Cardiac muscle cell (in vitro differentiated cells and primary cell): Measurements from ENCODE around the gene UPK1B. TPM values are rescaled to one million over a fixed set of nuclear protein-coding genes. Genes with fewer than 3 reads are reported as not detected.
"Not testable (repeated sequence)": the region's sequence is repeated elsewhere in the genome, so short reads cannot be mapped to it uniquely, and the experiment has no call there.

Source experiments
- DNase-seq, 2 donors: peaks; one replicate each; pipeline versions ENCODE4 v3.0.0 to v3.0.0-alpha.2; 2010 to 2017; ENCODE audit warnings: low read depth in 1 of 2, low spot score in 1 of 2
- H3K27ac ChIP-seq: fragments of 200-600 bp; sonication (generic); 2 replicates; pipeline ENCODE4 v1.5.1; 2016
- H3K27me3 ChIP-seq: fragments of 200-600 bp; sonication (generic); 2 replicates; pipeline ENCODE4 v1.6.0; 2016; ENCODE audit warnings: control low read depth
- H3K36me3 ChIP-seq: fragments of 200-600 bp; sonication (generic); 2 replicates; pipeline ENCODE4 v1.5.1; 2016; ENCODE audit warnings: control low read depth
- H3K4me1 ChIP-seq: fragments of 200-600 bp; sonication (generic); 2 replicates; pipeline ENCODE4 v1.8.1; 2017; ENCODE audit warnings: low read depth, mild to moderate bottlenecking, mixed run types
- H3K4me3 ChIP-seq: fragments of 200-600 bp; sonication (generic); 2 replicates; pipeline ENCODE4 v1.5.1; 2016; ENCODE audit warnings: mild to moderate bottlenecking
- H3K9me3 ChIP-seq: fragments of 200-600 bp; sonication (generic); 2 replicates; pipeline ENCODE4 v1.5.1; 2017; ENCODE audit warnings: low read depth, mild to moderate bottlenecking, control low read depth
- CTCF ChIP-seq: IDR thresholded peaks from 2 replicates; pipeline ENCODE4 v1.5.1; 2012; ENCODE audit warnings: low read depth, mild to moderate bottlenecking, low read length
- polyA plus RNA-seq: library from polyadenylated mRNA; unstranded; fragments of >200 nt; fragmentation: Nextera tagmentation; extraction: Ambion mirVana; gene quantifications from 2 replicates; pipeline ENCODE4 v1.2.1, GENCODE V29; 2016
- total RNA-seq: library from RNA; depleted of rRNA; stranded (reverse); fragments of >200 nt; gene quantifications from 2 replicates; pipeline ENCODE4 v1.2.3, GENCODE V29; 2016

UPK1B gene
- total and polyA plus RNA-seq, 2 experiments from 2014 or later = 0.70 TPM; not detected in 1

GRCh38 chr3:119149484-119149883 is 23.9 kb upstream of the UPK1B start:
- H3K27me3 ChIP-seq = no peaks in the 10 kb centered on the region
- no peaks in the 10 kb centered on the region for H3K36me3 ChIP-seq
- H3K4me3 ChIP-seq = no peak overlapping the region
- H3K4me1 ChIP-seq = peaks cover 4% of the 10 kb centered on the region
- H3K27ac ChIP-seq = no peak overlapping the region
- peak in 1 of 2 donors; percentile 61 for DNase-seq
- TF ChIP-seq CTCF = no peak
- H3K9me3 ChIP-seq = no peaks in the 10 kb centered on the region

DNA sequence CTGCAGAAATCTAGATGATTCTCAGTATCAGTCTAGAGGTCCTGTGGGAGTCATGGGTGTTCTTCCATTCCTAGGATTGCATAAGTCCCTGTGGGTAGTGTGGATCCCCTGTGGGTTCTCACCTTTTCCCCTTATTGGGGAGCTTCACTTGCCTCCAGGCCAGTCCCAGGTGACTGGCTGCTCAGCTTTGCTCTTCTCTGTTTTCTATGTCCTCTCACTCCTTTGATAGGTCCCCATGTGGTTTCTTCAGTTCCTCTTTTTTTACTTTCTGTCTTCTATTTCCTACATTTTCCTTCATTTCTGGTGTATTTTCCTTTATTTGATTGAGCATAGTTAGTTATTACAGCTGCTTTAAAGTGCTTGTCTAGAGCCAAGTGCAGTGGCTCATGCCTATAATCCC is 16.5 kb upstream of the UPK1B start:
- Histone ChIP-seq H3K27ac (no peak overlapping the region), H3K27me3 (no peaks in the 10 kb centered on the region), H3K4me1 (no peaks in the 10 kb centered on the region), H3K4me3 (no peak overlapping the region), H3K36me3 (no peaks in the 10 kb centered on the region), H3K9me3 (no peaks in the 10 kb centered on the region)
- TF ChIP-seq CTCF = no peak
- no peak for DNase-seq

- no peak for TF ChIP-seq CTCF
- no peaks in the 10 kb centered on the region for H3K27me3 ChIP-seq
- no peak overlapping the region for H3K27ac ChIP-seq
- H3K4me3 ChIP-seq = no peak overlapping the region
- H3K36me3 ChIP-seq = no peaks in the 10 kb centered on the region
- H3K4me1 ChIP-seq = no peaks in the 10 kb centered on the region
- DNase-seq = no peak
- no peaks in the 10 kb centered on the region for H3K9me3 ChIP-seq
These were observed 15.4 kb upstream of the UPK1B start for GRCh38 chr3:119157971-119158370.

DNA sequence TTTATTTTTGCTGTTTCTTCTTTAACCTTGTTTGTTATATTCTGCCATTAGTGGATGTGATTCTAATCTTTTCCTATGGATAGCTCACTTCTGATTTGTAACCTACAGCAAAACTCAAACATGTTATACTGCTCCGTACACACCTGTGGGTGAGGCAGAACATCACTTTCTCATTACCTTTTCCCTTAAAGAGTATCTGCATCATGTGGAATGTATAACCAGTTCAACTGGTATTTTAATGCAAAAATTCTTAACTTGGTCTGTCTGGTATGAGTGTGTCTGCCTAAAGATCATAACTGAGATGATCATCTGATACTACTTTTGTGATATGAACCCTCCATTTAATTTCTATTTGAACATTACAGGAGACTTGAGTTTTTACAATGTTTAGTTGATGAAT is 13.0 kb upstream of the UPK1B start:
- no peaks in the 10 kb centered on the region for H3K4me1 ChIP-seq
- TF ChIP-seq CTCF = no peak
- H3K27ac ChIP-seq = no peak overlapping the region
- H3K9me3 ChIP-seq = no peaks in the 10 kb centered on the region
- no peaks in the 10 kb centered on the region for H3K27me3 ChIP-seq
- no peaks in the 10 kb centered on the region for H3K36me3 ChIP-seq
- DNase-seq = no peak
- no peak overlapping the region for H3K4me3 ChIP-seq

DNA sequence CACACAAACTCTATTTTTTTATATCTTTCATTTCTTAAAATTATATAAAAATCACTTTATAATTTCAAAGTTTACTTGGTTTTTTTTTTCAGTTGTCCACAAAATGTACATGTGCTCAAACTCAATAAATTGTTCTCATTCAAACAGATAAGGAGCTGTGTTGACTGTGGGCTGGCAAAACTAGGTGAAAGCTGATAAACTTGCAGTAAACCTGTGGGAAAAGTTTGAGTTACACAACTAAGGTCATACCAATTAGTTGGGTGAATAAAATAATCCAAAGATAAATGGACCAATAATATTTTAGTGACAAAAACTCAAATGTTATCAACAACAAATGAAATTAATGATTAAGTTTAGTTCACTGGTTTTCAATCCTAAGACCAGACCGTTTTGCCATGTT is 12.6 kb upstream of the UPK1B start:
- DNase-seq = no peak
- H3K27me3 ChIP-seq = no peaks in the 10 kb centered on the region
- TF ChIP-seq CTCF = no peak
- no peaks in the 10 kb centered on the region for H3K9me3 ChIP-seq
- H3K4me1 ChIP-seq = no peaks in the 10 kb centered on the region
- no peak overlapping the region for H3K4me3 ChIP-seq
- H3K36me3 ChIP-seq = no peaks in the 10 kb centered on the region
- no peak overlapping the region for H3K27ac ChIP-seq

GRCh38 chr3:119161240-119161639 is 12.2 kb upstream of the UPK1B start:
- Histone ChIP-seq H3K27ac (no peak overlapping the region), H3K27me3 (no peaks in the 10 kb centered on the region), H3K36me3 (no peaks in the 10 kb centered on the region), H3K4me3 (no peak overlapping the region), H3K9me3 (no peaks in the 10 kb centered on the region), H3K4me1 (no peaks in the 10 kb centered on the region)
- no peak for TF ChIP-seq CTCF
- no peak for DNase-seq

GRCh38 chr3:119164745-119165144 is 8.7 kb upstream of the UPK1B start:
- not testable (repeated sequence) for H3K36me3 ChIP-seq, H3K4me3 ChIP-seq, DNase-seq, H3K27ac ChIP-seq, H3K4me1 ChIP-seq, H3K9me3 ChIP-seq, H3K27me3 ChIP-seq
